ES-I3 (cell line): ENCODE measurements around the gene OR2AG2.

Experiments
- H3K36me3 ChIP-seq: 2 replicates; pipeline ENCODE4 v1.6.1; 2013; ENCODE audit warnings: mild to moderate bottlenecking, low read length, control low read depth, moderate library complexity; ENCODE audit not compliant: insufficient read depth
- H3K4me1 ChIP-seq: 2 replicates; pipeline ENCODE4 v1.6.1; 2013; ENCODE audit warnings: mild to moderate bottlenecking, control low read depth, low read length; ENCODE audit not compliant: insufficient read depth
- H3K9ac ChIP-seq: 2 replicates; pipeline ENCODE4 v1.6.1; 2013; ENCODE audit warnings: low read depth, mild to moderate bottlenecking, low read length, moderate library complexity
- H3K9me3 ChIP-seq: 2 replicates; pipeline ENCODE4 v1.6.1; 2013; ENCODE audit warnings: mild to moderate bottlenecking, low read length, moderate library complexity; ENCODE audit not compliant: control insufficient read depth, insufficient read depth

The OR2AG2 gene

GRCh38 chr11:6727971-6728760 is 43.6 kb downstream of the OR2AG2 start:
- H3K9me3 ChIP-seq = no peaks in the 10 kb centered on the region
- no peaks in the 10 kb centered on the region for H3K4me1 ChIP-seq
- no peaks in the 10 kb centered on the region for H3K36me3 ChIP-seq

GRCh38 chr11:6725386-6725896 is 46.3 kb downstream of the OR2AG2 start:
- Histone ChIP-seq H3K36me3 (no peaks in the 10 kb centered on the region), H3K9ac (no peak overlapping the region), H3K4me1 (no peaks in the 10 kb centered on the region)

More at GRCh38 chr11:6727971-6728760, 43.6 kb downstream of the OR2AG2 start:
- no peak overlapping the region for H3K9ac ChIP-seq

GRCh38 chr11:6724013-6724412 is 47.8 kb downstream of the OR2AG2 start:
- Histone ChIP-seq H3K4me1 (no peaks in the 10 kb centered on the region), H3K9ac (no peak overlapping the region), H3K36me3 (no peaks in the 10 kb centered on the region), H3K9me3 (no peaks in the 10 kb centered on the region)

More at GRCh38 chr11:6725386-6725896, 46.3 kb downstream of the OR2AG2 start:
- H3K9me3 ChIP-seq = no peaks in the 10 kb centered on the region

- peaks cover under 1% of the 10 kb centered on the region; the same call in 1 of the 2 replicates for H3K9me3 ChIP-seq
- no peaks in the 10 kb centered on the region for H3K4me1 ChIP-seq
- H3K9ac ChIP-seq = no peak overlapping the region
- no peaks in the 10 kb centered on the region for H3K36me3 ChIP-seq
Observed at GRCh38 chr11:6721343-6721742, 50.4 kb downstream of the OR2AG2 start.

GRCh38 chr11:6719576-6719975 is 52.2 kb downstream of the OR2AG2 start:
- H3K4me1 ChIP-seq = no peaks in the 10 kb centered on the region
- H3K36me3 ChIP-seq = no peaks in the 10 kb centered on the region
- no peak overlapping the region for H3K9ac ChIP-seq
- peaks cover 3% of the 10 kb centered on the region; the same call in 1 of the 2 replicates for H3K9me3 ChIP-seq

- Histone ChIP-seq H3K9ac (no peak overlapping the region), H3K36me3 (no peaks in the 10 kb centered on the region), H3K4me1 (no peaks in the 10 kb centered on the region)
Observed at GRCh38 chr11:6717426-6717825, 54.4 kb downstream of the OR2AG2 start.

More at GRCh38 chr11:6717426-6717825, 54.4 kb downstream of the OR2AG2 start:
- H3K9me3 ChIP-seq = peaks cover 6% of the 10 kb centered on the region; the same call in 1 of the 2 replicates
